Natural killer cell (primary cell): ENCODE data around the gene TULP3. TPM values are rescaled to one million over a fixed set of nuclear protein-coding genes. Genes with fewer than 3 reads are reported as not detected.

Experiments used
- ATAC-seq, 3 donors: fragments of 150-1000 bp in 2 of 3; fragments of 200-7000 bp in 1 of 3; cut with Tn5 transposase; 1 replicate in 1 of 3; 2 replicates in 2 of 3; pipeline ENCODE4 v1.10.0; 2021; ENCODE audit warnings: mild to moderate bottlenecking in 2 of 3, moderate library complexity in 2 of 3
- DNase-seq, 2 donors: peaks; one replicate each; pipeline versions ENCODE4 v3.0.0 to v3.0.0-alpha.2; 2013 to 2021; ENCODE audit warnings: mixed read lengths in 1 of 2
- H3K27ac ChIP-seq: one replicate; pipeline ENCODE4 v1.5.1; 2013; ENCODE audit warnings: mild to moderate bottlenecking, low read length
- H3K27me3 ChIP-seq: one replicate; pipeline ENCODE4 v1.6.1; 2013; ENCODE audit warnings: low read length; ENCODE audit not compliant: control insufficient read depth, insufficient read depth
- H3K36me3 ChIP-seq: one replicate; pipeline ENCODE4 v1.6.1; 2013; ENCODE audit warnings: low read length; ENCODE audit not compliant: control insufficient read depth, insufficient read depth
- H3K4me1 ChIP-seq: one replicate; pipeline ENCODE4 v1.6.1; 2013; ENCODE audit warnings: low read length; ENCODE audit not compliant: control insufficient read depth, insufficient read depth
- H3K4me3 ChIP-seq: one replicate; pipeline ENCODE4 v1.5.1; 2013; ENCODE audit warnings: low read length
- H3K9me3 ChIP-seq: one replicate; pipeline ENCODE4 v1.6.1; 2013; ENCODE audit warnings: low read length; ENCODE audit not compliant: control insufficient read depth, insufficient read depth
- H3K27ac Mint-ChIP-seq, 2 donors: one replicate each; pipeline ENCODE4 v1.8.0; 2022; ENCODE audit warnings: mild to moderate bottlenecking in 2 of 2, mixed read lengths in 2 of 2, moderate library complexity in 1 of 2
- H3K27me3 Mint-ChIP-seq, 2 donors: one replicate each; pipeline ENCODE4 v1.8.0; 2022; ENCODE audit warnings: low read depth in 2 of 2, mixed read lengths in 2 of 2
- H3K36me3 Mint-ChIP-seq: one replicate; pipeline ENCODE4 v1.8.0; 2022; ENCODE audit warnings: mixed read lengths
- H3K4me1 Mint-ChIP-seq, 2 donors: one replicate each; pipeline ENCODE4 v1.8.0; 2022; ENCODE audit warnings: mixed read lengths in 2 of 2
- H3K4me3 Mint-ChIP-seq: one replicate; pipeline ENCODE4 v1.8.0; 2022; ENCODE audit warnings: mild to moderate bottlenecking, moderate library complexity, mixed read lengths
- H3K9me3 Mint-ChIP-seq, 2 donors: one replicate each; pipeline ENCODE4 v1.8.0; 2022; ENCODE audit warnings: mixed read lengths in 2 of 2
- CTCF ChIP-seq: fragments of 200-600 bp; IDR thresholded peaks from one replicate; pipeline ENCODE4 v1.8.0; 2022; ENCODE audit warnings: antibody characterized with exemption
- WGBS: methylation state at CpG from one replicate; pipeline ENCODE4 v1.1.7; 2013; ENCODE audit warnings: missing lambda C conversion rate; ENCODE audit not compliant: insufficient coverage; 5-methylcytosine and 5-hydroxymethylcytosine counted together
- intact Hi-C: fragments of 100-400 bp; cut with micrococcal nuclease; formaldehyde crosslinking; loops from one replicate; pipeline ENCODE4 v1.14.2; 2022
- total RNA-seq, 4 donors: library from RNA; stranded (reverse); fragments of 120-200 nt in 1 of 4; gene quantifications; one replicate each; pipeline versions ENCODE4 v1.2.3 to v1.2.4, GENCODE V29; 2013 to 2022

The TULP3 gene
- total RNA-seq, 3 donors from 2014 or later (not counting 1 experiment from before 2014, with no cell fraction given): 5.1 to 8.7 (median 6.2) TPM

GRCh38 chr12:2879853-2880252 is 10.8 kb upstream of the TULP3 start:
- no peak for TF ChIP-seq CTCF
- no peaks in the 10 kb centered on the region for H3K27me3 ChIP-seq
- H3K36me3 Mint-ChIP-seq: no peaks in the 10 kb centered on the region
- intact Hi-C loops: no loop called here
- ATAC-seq (no peak), DNase-seq (no peak)
- H3K9me3 Mint-ChIP-seq: no peaks in the 10 kb centered on the region
- H3K4me1 ChIP-seq: peaks cover 18% of the 10 kb centered on the region
- peaks cover 25 to 27% of the 10 kb centered on the region in 2 donors for H3K4me1 Mint-ChIP-seq
- no peaks in the 10 kb centered on the region for H3K9me3 ChIP-seq
- H3K4me3 ChIP-seq: no peak overlapping the region
- 97% methylated on average over 3 of the region's 3 CpGs for WGBS
- no peaks in the 10 kb centered on the region for H3K27me3 Mint-ChIP-seq
- H3K27ac Mint-ChIP-seq: peak overlapping the region in 1 of 2 donors; percentile 7
- no peaks in the 10 kb centered on the region for H3K36me3 ChIP-seq
- H3K27ac ChIP-seq: no peak overlapping the region
- H3K4me3 Mint-ChIP-seq: no peak overlapping the region

- intact Hi-C loops: no loop called here
- ATAC-seq: no peak
- no peak overlapping the region for H3K4me3 Mint-ChIP-seq
These were observed 5.9 kb upstream of the TULP3 start for GRCh38 chr12:2884810-2885209.

GRCh38 chr12:2886768-2887450 is 3.8 kb upstream of the TULP3 start:
- TF ChIP-seq CTCF: no peak
- H3K9me3 ChIP-seq: no peaks in the 10 kb centered on the region
- peaks cover 3% of the 10 kb centered on the region for H3K36me3 ChIP-seq
- no peaks in the 10 kb centered on the region for H3K27me3 Mint-ChIP-seq
- ATAC-seq (no peak), DNase-seq (no peak)
- H3K4me3 Mint-ChIP-seq: no peak overlapping the region
- 95% methylated on average over 10 of the region's 10 CpGs for WGBS
- H3K27ac ChIP-seq: no peak overlapping the region
- no peaks in the 10 kb centered on the region for H3K9me3 Mint-ChIP-seq
- H3K27me3 ChIP-seq: no peaks in the 10 kb centered on the region
- no peak overlapping the region for H3K27ac Mint-ChIP-seq
- peaks cover 16 to 32% of the 10 kb centered on the region in 2 donors for H3K4me1 Mint-ChIP-seq
- intact Hi-C loops: no loop called here
- peaks cover 16% of the 10 kb centered on the region for H3K4me1 ChIP-seq
- no peak overlapping the region for H3K4me3 ChIP-seq
- H3K36me3 Mint-ChIP-seq: no peaks in the 10 kb centered on the region

More at GRCh38 chr12:2884810-2885209, 5.9 kb upstream of the TULP3 start:
- Histone ChIP-seq H3K36me3 (peaks cover 3% of the 10 kb centered on the region), H3K4me1 (peaks cover 1% of the 10 kb centered on the region), H3K9me3 (no peaks in the 10 kb centered on the region), H3K27me3 (no peaks in the 10 kb centered on the region), H3K4me3 (no peak overlapping the region), H3K27ac (no peak overlapping the region)
- DNase-seq: no peak
- Mint-ChIP-seq H3K9me3 (no peaks in the 10 kb centered on the region), H3K27ac (no peak overlapping the region), H3K4me1 (peaks cover 6 to 16% of the 10 kb centered on the region in 2 donors), H3K36me3 (no peaks in the 10 kb centered on the region), H3K27me3 (no peaks in the 10 kb centered on the region)
- no peak for TF ChIP-seq CTCF
- WGBS: 83% methylated on average over 1 of the region's 2 CpGs

GRCh38 chr12:2890001-2890387 is 697 bp upstream of the TULP3 start:
- Mint-ChIP-seq H3K36me3 (no peaks in the 10 kb centered on the region), H3K9me3 (no peaks in the 10 kb centered on the region), H3K4me1 (peaks cover 16 to 26% of the 10 kb centered on the region in 2 donors), H3K27ac (peak overlapping the region; percentile 89 to 95), H3K4me3 (peak overlapping the region; percentile 94), H3K27me3 (no peaks in the 10 kb centered on the region)
- ATAC-seq: no peak
- Histone ChIP-seq H3K36me3 (peaks cover 3% of the 10 kb centered on the region), H3K27ac (peak overlapping the region; percentile 77), H3K4me3 (peak overlapping the region; percentile 80), H3K27me3 (no peaks in the 10 kb centered on the region), H3K9me3 (no peaks in the 10 kb centered on the region), H3K4me1 (peaks cover 17% of the 10 kb centered on the region)
- no peak for DNase-seq
- intact Hi-C loops: loop anchor here (1.0 to 2.0 kb wide), 3 partner anchors 13 to 199 kb away; partner anchors contain the start of genes FOXM1, ITFG2 and RHNO1
- TF ChIP-seq CTCF: no peak
- WGBS: 80% methylated on average over 10 of the region's 10 CpGs
